Subcutaneous adipose tissue (tissue), 4 donors: ENCODE results near the gene ATP2A3. TPM values are rescaled to one million over a fixed set of nuclear protein-coding genes. Genes with fewer than 3 reads are reported as not detected.

Experiments
- total RNA-seq, 4 donors: library from RNA; depleted of rRNA; stranded (reverse); fragments of >200 nt; gene quantifications; one replicate each; pipeline ENCODE4 v1.1.0, GENCODE V29; 2016
- TF ChIP-seq, protein P1 (sequence below): fragments of 450-650 bp; IDR thresholded peaks from one replicate; pipeline ENCODE4 v1.5.1; 2016; ENCODE audit warnings: low read depth, mild to moderate bottlenecking, control low read depth, antibody characterized with exemption, moderate library complexity

ATP2A3 gene
- total RNA-seq, 4 donors from 2014 or later = 2.3 to 7.5 (median 3.3) TPM

DNA sequence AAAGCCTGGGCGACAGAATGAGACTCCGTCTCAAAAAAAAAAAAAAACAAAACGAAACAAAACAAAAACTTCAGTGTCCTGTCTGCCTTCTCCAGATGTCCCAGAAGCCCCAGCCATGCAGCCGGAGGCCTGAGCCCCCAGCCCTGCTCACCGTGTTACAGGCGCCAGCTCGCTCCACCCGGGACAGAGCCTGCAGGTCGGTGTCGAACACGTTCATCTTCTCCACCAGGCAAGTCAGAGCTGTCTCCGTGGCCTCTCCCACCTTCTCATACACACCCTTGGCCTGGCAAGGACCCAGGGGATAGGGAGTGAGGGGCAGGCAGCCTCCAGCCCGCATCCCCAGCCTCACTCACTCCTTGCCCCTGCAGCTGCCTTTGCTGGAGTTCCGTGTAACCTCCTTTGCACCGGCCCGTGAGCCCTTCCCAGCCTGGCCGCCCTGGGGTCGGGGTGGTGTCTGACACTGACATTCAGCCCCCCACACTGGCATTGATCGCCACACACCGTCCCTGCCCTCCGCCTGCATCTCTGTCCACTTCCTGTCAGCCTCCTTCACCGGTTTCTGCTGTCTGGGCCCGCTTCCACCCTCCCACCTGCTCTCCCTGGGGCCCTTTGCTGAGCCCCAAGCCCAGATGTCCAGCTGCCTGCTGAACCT, 20.9 kb downstream of the ATP2A3 start:
- TF ChIP-seq, protein P1, sequence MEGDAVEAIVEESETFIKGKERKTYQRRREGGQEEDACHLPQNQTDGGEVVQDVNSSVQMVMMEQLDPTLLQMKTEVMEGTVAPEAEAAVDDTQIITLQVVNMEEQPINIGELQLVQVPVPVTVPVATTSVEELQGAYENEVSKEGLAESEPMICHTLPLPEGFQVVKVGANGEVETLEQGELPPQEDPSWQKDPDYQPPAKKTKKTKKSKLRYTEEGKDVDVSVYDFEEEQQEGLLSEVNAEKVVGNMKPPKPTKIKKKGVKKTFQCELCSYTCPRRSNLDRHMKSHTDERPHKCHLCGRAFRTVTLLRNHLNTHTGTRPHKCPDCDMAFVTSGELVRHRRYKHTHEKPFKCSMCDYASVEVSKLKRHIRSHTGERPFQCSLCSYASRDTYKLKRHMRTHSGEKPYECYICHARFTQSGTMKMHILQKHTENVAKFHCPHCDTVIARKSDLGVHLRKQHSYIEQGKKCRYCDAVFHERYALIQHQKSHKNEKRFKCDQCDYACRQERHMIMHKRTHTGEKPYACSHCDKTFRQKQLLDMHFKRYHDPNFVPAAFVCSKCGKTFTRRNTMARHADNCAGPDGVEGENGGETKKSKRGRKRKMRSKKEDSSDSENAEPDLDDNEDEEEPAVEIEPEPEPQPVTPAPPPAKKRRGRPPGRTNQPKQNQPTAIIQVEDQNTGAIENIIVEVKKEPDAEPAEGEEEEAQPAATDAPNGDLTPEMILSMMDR = no peak

DNA sequence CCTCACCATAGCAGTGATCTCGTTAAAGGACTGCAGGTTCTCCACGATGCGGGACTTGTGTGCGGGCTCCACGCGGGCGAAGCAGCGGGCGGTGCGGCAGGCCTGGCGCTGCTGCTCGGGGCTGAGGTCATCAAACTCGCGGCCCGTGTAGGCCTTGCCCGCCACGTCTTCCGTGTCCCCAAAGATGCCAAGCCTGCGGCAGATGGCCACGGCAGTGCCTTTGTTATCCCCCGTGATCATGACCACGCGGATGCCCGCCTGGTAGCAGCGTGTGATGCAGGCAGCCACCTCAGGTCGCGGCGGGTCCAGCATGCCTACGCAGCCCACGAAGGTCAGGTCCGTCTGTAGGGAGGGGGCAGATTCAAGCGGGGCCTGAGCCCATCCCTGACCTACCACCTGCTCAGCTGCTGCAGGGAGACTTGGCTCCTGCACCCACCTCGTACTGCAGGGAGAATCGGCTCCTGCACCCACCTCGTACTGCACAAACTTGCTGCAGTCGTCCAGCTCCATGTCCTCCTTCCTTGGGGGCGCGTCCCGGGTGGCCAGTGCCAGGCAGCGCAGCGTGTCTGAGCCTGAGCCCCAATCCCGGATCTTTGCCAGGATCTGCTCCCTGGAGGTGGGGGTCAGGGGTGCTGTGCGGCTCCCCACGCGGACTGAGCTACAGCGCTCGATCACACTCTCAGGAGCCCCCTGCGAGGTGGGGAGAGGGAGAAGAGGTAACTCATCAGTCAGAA, 23.1 kb downstream of the ATP2A3 start:
- TF ChIP-seq, protein P1 = no peak

DNA sequence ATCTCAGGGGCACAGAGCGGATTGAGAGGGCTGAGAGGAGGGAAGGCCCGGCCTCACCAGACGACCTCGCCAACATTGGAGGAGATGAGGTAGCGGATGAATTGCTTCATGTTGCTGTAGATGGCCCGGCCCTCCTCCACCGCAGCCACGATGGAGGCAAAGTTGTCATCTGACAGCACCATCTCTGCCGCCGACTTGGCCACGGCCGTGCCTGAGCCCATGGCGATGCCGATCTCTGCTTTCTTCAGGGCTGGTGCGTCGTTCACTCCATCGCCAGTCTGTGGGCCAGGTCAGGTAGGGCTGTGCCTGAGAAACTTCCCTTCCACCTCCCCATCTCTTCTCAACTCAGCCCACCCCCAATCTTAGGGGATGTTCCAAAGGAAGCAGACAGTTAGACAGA, 26.9 kb downstream of the ATP2A3 start:
- TF ChIP-seq, protein P1 = no peak

DNA sequence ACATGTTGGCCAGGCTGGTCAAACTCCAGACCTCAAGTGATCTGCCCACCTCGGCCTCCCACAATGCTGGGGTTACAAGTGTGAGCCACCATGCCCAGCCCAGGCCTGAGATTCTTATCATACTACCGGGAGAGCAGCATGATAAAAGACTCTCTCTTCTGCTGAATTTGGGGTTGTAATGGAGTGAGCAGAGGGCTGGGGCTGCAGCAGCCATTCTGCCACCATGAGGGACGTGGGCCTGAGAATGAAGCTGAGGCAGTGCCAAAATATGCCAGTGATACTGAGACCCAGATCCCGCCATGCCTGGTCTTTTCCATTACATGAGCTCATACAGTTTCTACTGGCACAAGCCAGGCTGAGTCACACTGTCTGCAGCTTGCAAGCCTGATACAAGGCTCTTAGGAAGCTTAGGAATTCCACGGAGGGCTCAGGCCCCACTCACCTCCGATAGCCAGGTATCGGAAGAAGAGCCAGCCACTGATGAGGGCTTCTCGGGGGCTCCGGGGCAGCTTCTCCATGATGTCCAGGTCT, 28.3 kb downstream of the ATP2A3 start:
- TF ChIP-seq, protein P1 = no peak

DNA sequence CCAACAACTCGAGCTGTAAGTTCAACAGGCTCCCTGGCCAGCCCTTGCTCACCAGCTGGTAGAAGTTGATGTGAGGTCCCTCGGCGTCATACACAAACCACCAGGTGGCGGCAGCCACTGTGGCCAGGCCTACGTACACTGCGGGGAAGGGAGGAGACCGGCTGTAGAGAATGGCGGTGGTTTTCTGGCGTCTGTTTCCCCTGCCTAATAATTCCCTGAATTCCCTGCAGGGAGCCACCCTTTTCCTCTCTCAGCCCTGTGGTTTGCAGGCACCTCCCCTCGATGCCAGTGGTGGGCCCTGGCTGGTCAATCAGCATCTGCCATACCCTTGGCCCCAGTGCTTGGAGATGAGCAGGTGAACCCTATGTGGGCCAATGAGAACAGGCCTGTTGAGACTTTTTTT, 29.1 kb downstream of the ATP2A3 start:
- TF ChIP-seq, protein P1 = no peak

DNA sequence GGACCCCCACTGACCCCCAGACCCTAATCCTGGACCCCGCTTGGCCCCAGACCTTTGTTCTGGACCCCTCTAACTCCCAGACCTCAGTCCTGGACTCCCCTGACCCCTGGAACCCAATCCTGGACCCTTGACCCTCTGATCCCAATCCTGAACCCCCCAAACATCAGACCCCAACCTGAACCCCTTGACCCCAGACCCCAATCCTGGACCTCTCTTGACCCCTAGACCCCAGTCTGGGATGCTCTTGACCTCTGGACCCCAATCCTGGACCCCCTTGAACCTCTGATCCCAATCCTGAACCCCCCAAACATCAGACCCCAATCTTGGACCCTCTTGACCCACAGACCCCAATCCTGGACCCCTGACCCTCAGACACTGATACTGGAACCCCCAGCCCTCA, 34.5 kb downstream of the ATP2A3 start:
- TF ChIP-seq, protein P1 = no peak

DNA sequence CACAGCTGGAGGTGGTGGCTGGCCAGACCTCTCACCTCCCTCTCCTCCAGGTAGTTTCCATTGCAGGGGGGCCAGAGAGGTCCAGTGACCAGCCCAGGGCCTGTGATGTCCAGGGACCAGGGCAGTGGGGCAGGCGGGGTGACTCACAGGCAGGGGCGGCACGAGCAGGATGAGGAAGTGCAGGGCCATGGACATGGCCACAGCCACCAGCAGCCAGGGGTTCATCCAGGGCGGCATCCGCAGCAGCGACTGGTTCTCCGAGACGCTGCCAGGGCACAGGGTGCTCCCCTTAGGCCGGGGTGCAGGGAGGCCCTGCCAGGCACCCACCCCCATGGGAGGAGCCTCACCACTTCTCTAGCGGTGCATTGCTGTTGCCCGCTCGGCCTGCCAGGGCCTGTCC, 35.1 kb downstream of the ATP2A3 start:
- TF ChIP-seq, protein P1 = no peak
